Activated CD4-positive, alpha-beta T cell treated with anti-CD3 and anti-CD28 coated beads for 4 hours (primary cell): ENCODE measurements around the gene AGT.
"Not testable (repeated sequence)": the region's sequence is repeated elsewhere in the genome, so short reads cannot be mapped to it uniquely, and the experiment has no call there.

Experiments used
- DNase-seq, 2 donors: peaks; one replicate each; pipeline ENCODE4 v3.0.0-alpha.2; 2020

AGT gene

GRCh38 chr1:230684998-230685397 lies 28.9 kb downstream of the AGT start:
- no peak for DNase-seq

GRCh38 chr1:230684146-230684545 lies 29.8 kb downstream of the AGT start:
- no peak for DNase-seq

GRCh38 chr1:230682882-230683610 lies 30.9 kb downstream of the AGT start:
- no peak for DNase-seq

- DNase-seq, result no peak
Observed at GRCh38 chr1:230682274-230682673, 31.6 kb downstream of the AGT start.

- DNase-seq, result no peak
Observed at GRCh38 chr1:230681599-230681998, 32.3 kb downstream of the AGT start.

GRCh38 chr1:230680300-230681025 lies 33.5 kb downstream of the AGT start:
- DNase-seq, result no peak

- DNase-seq, result no peak
Observed at GRCh38 chr1:230679825-230680224, 34.1 kb downstream of the AGT start.

- DNase-seq, result no peak
Observed at GRCh38 chr1:230679192-230679591, 34.7 kb downstream of the AGT start.

GRCh38 chr1:230677200-230677599 lies 36.7 kb downstream of the AGT start:
- no peak for DNase-seq

GRCh38 chr1:230674581-230674980 lies 39.3 kb downstream of the AGT start:
- DNase-seq, result no peak

GRCh38 chr1:230669543-230669942 lies 44.4 kb downstream of the AGT start:
- DNase-seq, result no peak

GRCh38 chr1:230668227-230668626 lies 45.7 kb downstream of the AGT start:
- DNase-seq, result no peak

- no peak for DNase-seq
Observed at GRCh38 chr1:230661976-230662375, 51.9 kb downstream of the AGT start.

GRCh38 chr1:230658691-230659090 lies 55.2 kb downstream of the AGT start:
- DNase-seq, result no peak

GRCh38 chr1:230658103-230658502 lies 55.8 kb downstream of the AGT start:
- not testable (repeated sequence) for DNase-seq

GRCh38 chr1:230656719-230657118 lies 57.2 kb downstream of the AGT start:
- DNase-seq, result not testable (repeated sequence)
